Measurements from ENCODE around the gene GREB1.
A peak's percentile ranks its signal among the peaks of the same experiment; 100 is the strongest.

DNA sequence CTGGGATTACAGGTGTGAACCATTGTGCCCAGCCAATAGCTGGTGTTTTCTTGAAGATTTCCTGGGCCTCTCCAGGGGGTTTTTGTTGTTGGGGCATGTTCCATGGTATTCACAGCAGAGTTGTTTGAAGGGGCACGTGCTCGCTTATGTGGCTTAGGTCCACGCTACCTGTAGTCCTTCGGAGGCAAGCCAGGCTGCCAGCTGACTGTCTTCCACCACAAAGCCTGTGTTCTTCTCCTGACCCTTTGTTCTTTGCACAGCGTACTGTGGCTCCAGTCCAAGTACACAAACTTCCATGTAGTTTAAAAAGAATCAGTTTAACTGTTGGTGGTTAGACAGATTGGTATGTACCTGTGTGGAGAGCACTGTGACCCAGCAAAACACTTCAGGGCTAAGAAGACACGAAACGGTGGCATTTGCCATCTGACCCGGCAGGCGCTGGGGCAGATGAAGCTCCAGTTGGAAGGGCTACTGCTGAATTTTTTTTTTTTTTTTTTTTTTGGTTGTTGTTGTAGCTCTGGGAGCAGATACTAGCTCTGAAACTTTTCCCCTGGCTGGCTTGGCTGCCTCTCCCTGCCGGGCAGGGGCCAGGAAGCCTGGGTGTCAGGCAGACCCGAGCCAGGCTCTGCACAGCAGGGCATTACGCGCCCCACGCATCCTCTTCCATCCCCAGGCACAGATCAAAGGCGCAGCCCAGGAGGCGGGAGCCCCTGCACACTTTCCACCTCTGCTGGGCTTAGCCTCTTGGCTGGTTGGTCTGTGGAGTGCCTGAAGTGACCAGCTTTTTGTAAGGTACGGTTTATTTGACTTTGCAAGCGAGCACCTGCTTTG, 5.7 kb downstream of the GREB1 start:
- TF ChIP-seq MYC (CRISPR knock-in tag; IDR thresholded peaks at IDR 0.05; ENCODE audit: borderline replicate concordance) (peak; percentile 90), DR1 (CRISPR knock-in tag; IDR thresholded peaks at IDR 0.05) (peak; percentile 52; the same call in 1 of the 2 replicates)
- TF ChIP-seq, protein P1, sequence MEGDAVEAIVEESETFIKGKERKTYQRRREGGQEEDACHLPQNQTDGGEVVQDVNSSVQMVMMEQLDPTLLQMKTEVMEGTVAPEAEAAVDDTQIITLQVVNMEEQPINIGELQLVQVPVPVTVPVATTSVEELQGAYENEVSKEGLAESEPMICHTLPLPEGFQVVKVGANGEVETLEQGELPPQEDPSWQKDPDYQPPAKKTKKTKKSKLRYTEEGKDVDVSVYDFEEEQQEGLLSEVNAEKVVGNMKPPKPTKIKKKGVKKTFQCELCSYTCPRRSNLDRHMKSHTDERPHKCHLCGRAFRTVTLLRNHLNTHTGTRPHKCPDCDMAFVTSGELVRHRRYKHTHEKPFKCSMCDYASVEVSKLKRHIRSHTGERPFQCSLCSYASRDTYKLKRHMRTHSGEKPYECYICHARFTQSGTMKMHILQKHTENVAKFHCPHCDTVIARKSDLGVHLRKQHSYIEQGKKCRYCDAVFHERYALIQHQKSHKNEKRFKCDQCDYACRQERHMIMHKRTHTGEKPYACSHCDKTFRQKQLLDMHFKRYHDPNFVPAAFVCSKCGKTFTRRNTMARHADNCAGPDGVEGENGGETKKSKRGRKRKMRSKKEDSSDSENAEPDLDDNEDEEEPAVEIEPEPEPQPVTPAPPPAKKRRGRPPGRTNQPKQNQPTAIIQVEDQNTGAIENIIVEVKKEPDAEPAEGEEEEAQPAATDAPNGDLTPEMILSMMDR (CRISPR knock-in tag; IDR thresholded peaks at IDR 0.05): no peak

Measured in HepG2 (cell line).